Small intestine (tissue), 7 donors: ENCODE results near the gene SIRT2. TPM values are rescaled to one million over a fixed set of nuclear protein-coding genes. Genes with fewer than 3 reads are reported as not detected.

Source experiments
- DNase-seq, 2 donors: peaks; one replicate each; pipeline versions ENCODE4 v3.0.0 to v3.0.0-alpha.2; 2013
- FAIRE-seq: peaks from 2 replicates; lab custom pipeline; 2012; peaks lifted over from hg19 to GRCh38; lab: Jason Lieb, UNC
- H3K27ac ChIP-seq, 3 donors: one replicate each; pipeline ENCODE4 v1.5.1; 2013; ENCODE audit warnings: low read length in 2 of 3, mild to moderate bottlenecking in 2 of 3, control low read depth in 1 of 3, inconsistent platforms in 1 of 3, low read depth in 1 of 3, moderate library complexity in 1 of 3
- H3K27me3 ChIP-seq, 3 donors: one replicate each; pipeline ENCODE4 v1.6.1; 2013; ENCODE audit warnings: low read length in 3 of 3, inconsistent platforms in 1 of 3; ENCODE audit not compliant: control insufficient read depth in 3 of 3, insufficient read depth in 3 of 3
- H3K36me3 ChIP-seq, 3 donors: one replicate each; pipeline ENCODE4 v1.6.1; 2013; ENCODE audit warnings: low read length in 3 of 3, inconsistent platforms in 1 of 3, low read depth in 1 of 3, mild to moderate bottlenecking in 1 of 3, moderate library complexity in 1 of 3; ENCODE audit not compliant: control insufficient read depth in 3 of 3, insufficient read depth in 2 of 3
- H3K4me1 ChIP-seq, 3 donors: one replicate each; pipeline ENCODE4 v1.6.1; 2013; ENCODE audit warnings: low read length in 2 of 3, inconsistent platforms in 1 of 3, low read depth in 1 of 3, mild to moderate bottlenecking in 1 of 3, moderate library complexity in 1 of 3; ENCODE audit not compliant: control insufficient read depth in 3 of 3, insufficient read depth in 2 of 3
- H3K4me3 ChIP-seq, 3 donors: one replicate each; pipeline ENCODE4 v1.5.1; 2013; ENCODE audit warnings: low read length in 3 of 3, control low read depth in 1 of 3, inconsistent platforms in 1 of 3, low read depth in 1 of 3, mild to moderate bottlenecking in 1 of 3, moderate library complexity in 1 of 3
- H3K9me3 ChIP-seq, 2 donors: one replicate each; pipeline ENCODE4 v1.6.1; 2013; ENCODE audit warnings: low read depth in 1 of 2, low read length in 1 of 2; ENCODE audit not compliant: control insufficient read depth in 2 of 2, insufficient read depth in 1 of 2
- WGBS, 3 donors: extraction: QIAGEN DNeasy Blood & Tissue Kit; methylation state at CpG; one replicate each; pipeline ENCODE4 v1.1.7; 2013; 5-methylcytosine and 5-hydroxymethylcytosine counted together
- polyA plus RNA-seq, 4 donors: library from polyadenylated mRNA; stranded (reverse) in 3 of 4; unstranded in 1 of 4; fragments of 200-250 nt in 3 of 4; fragments of 120-200 nt in 1 of 4; gene quantifications; one replicate each; pipeline versions ENCODE4 v1.2.1 to v1.2.3, GENCODE V29; 2013
- donor health status: healthy with polysubstance abuse.
- donor health status: control.
- donor health status: control.
- donor health status: Bipolar disorder and iron deficiency.
- donor health status: healthy.

The SIRT2 gene
- polyA plus RNA-seq, 4 donors: 35.4 to 80.3 (median 70.8) TPM

DNA sequence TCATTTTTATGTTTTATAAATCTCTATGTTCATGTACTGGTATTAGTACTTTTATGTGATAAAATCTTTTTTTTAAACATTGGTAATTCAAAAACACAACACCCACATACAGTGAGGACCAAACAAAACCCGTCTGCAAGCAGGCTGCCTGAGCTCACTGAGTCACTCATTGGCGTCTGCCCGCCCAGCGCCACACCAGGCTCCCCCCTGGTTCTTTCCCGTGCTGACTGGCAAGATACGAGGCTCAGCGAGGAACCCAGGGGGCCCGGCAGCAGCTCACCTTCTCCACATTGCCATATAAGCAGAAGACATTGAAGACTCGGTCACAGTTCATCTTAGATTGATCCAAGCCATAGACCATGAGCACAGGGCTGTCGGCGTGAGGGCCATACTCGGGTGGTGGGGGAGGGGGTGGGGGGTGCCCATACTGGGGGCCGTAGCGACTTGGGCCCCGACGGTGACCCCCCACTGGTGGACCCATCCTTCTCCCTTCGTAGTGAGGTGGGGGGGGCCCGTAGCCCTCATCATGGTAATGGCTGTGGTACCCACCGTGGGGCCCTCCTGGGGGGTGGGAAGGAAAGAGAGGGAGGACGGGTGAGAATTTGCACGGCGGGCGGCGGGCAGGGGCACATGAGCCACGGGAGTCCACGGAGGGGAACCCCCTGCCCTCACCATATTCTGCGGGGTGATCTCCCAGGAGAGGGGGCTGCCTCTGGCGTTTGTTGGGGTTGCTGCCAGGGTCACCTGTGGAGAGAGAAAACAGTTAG lies 59.4 kb downstream of the SIRT2 start:
- FAIRE-seq: no peak
- no peak overlapping the region for H3K27ac ChIP-seq
- 71 to 80% (median 80%) methylated on average over 25 to 28 of the region's 28 CpGs for WGBS, 3 donors

DNA sequence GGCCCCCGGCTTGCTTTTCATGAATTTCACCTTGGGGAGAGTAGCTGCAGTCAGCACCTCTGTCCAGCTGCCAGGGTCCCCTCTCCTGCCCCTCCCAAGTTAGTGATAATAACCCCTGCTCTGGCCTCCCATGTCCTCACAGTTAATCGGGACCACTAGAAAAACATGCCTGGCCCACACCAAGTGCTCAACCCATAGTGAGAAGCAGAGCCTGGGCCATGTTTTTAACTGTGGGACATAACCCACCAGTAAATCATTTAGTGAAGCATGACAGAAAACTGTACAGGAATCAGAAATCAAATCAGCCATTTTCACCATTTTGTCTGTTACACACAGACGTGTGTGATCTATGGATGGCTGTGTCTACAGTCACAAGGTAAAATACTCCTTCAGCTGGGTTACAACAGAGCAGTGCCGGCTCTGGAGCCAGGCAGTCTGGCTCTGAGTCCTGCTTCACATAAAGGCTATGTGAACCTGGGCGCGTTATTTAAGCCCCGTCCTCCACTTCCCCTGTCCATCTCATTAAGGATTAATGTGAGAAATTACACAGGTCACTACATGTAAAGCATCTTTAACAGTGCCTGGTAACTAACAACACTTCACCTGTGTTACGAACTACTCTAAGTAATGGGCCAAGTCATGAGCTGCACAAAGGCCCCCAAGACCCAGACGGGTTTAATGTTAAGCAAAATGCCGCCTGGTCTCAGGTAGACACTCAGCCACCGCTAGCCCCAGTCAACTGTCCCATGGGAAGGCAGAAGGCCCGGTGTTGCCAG lies 60.2 kb downstream of the SIRT2 start:
- WGBS, 3 donors: 82 to 90% (median 87%) methylated on average over 12 of the region's 12 CpGs
- H3K27ac ChIP-seq: peak overlapping the region in 2 of 3 donors; percentile 17 to 68
- no peak overlapping the region for H3K4me3 ChIP-seq
- DNase-seq (no peak), FAIRE-seq (no peak)
- H3K27me3 ChIP-seq: no peaks in the 10 kb centered on the region
- no peaks in the 10 kb centered on the region for H3K9me3 ChIP-seq
- peaks cover 0 to 36% (median 0%) of the 10 kb centered on the region in 3 donors for H3K4me1 ChIP-seq
- H3K36me3 ChIP-seq: peaks cover 44 to 89% (median 55%) of the 10 kb centered on the region in 3 donors

More for the DNA sequence above, 59.4 kb downstream of the SIRT2 start:
- H3K9me3 ChIP-seq: no peaks in the 10 kb centered on the region
- H3K4me1 ChIP-seq: peaks cover 0 to 36% (median 0%) of the 10 kb centered on the region in 3 donors
- DNase-seq: no peak
- H3K27me3 ChIP-seq: no peaks in the 10 kb centered on the region
- no peak overlapping the region for H3K4me3 ChIP-seq
- H3K36me3 ChIP-seq: peaks cover 48 to 92% (median 64%) of the 10 kb centered on the region in 3 donors

DNA sequence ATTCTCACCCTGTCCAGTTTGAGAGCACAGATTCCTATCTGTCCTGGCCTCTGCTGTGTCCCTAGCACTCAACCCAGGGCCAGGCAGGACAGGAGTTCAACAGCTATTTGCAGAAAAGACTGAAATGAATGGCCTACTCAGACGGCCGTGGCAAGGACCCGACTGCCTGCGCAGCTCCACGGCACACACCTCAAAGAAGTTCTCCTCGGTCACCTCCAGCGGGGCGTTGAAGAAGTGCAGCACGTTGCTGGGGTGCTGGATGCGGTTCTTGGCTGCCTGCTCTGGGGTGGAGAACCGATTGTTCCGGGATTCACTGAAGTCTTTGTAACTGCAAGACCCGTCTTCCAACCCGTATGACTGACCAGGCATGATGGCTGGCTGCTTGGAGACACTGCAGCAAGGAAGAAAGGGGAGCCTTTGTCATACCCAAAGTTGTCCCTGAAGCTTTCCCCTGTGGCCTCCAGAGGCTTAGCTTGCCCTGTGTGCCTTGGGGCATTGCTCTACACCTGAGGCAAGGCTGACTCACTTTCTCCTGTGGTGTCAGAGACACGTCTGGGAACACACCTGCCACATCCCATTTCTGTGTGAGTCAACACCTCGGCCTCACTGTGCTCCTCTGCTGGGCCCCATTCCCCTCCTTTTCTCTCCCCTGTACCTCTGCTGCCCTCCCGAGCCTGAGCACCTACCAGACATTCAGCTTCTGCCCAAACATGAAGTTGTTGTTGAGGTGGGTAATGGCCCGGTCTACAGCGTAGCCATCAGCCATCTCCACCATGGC lies 61.0 kb downstream of the SIRT2 start:
- Histone ChIP-seq H3K27me3 (no peaks in the 10 kb centered on the region), H3K36me3 (peaks cover 40 to 81% (median 51%) of the 10 kb centered on the region in 3 donors), H3K27ac (peak overlapping the region in 2 of 3 donors; percentile 17 to 68), H3K4me1 (peaks cover 0 to 36% (median 0%) of the 10 kb centered on the region in 3 donors), H3K9me3 (no peaks in the 10 kb centered on the region), H3K4me3 (no peak overlapping the region)
- no peak for FAIRE-seq
- WGBS, 3 donors: 69 to 77% (median 70%) methylated on average over 18 to 19 of the region's 19 CpGs
- DNase-seq: peak; percentile 28 to 81

DNA sequence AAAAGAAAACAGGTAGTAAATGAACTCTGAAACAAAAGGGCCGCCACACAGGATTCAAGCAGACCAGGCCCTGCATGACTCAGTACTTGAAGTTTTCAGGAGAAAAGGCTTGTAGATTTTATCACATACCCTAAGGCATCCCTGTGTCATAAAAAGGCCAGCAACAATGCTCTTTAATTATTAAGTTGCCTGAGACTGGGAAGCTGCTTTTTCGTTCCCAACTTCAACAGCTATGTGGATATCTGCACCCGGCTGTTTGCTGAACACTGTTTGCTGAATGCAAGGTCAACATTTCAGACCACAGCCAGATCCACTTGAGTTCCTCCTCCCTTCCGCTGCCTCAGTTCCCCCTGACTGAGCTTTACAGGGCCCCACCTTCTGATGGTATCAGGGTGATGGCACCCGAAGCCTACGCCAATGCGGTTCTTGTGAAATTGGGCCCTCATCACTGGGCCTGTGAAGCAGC lies 61.7 kb downstream of the SIRT2 start:
- Histone ChIP-seq H3K27me3 (no peaks in the 10 kb centered on the region), H3K9me3 (no peaks in the 10 kb centered on the region), H3K27ac (peak overlapping the region in 2 of 3 donors; percentile 8 to 68), H3K4me3 (no peak overlapping the region), H3K36me3 (peaks cover 33 to 74% (median 48%) of the 10 kb centered on the region in 3 donors), H3K4me1 (peaks cover 0 to 37% (median 0%) of the 10 kb centered on the region in 3 donors)
- no peak for DNase-seq
- WGBS, 3 donors: 80 to 86% (median 85%) methylated on average over 7 of the region's 7 CpGs
- FAIRE-seq: no peak

DNA sequence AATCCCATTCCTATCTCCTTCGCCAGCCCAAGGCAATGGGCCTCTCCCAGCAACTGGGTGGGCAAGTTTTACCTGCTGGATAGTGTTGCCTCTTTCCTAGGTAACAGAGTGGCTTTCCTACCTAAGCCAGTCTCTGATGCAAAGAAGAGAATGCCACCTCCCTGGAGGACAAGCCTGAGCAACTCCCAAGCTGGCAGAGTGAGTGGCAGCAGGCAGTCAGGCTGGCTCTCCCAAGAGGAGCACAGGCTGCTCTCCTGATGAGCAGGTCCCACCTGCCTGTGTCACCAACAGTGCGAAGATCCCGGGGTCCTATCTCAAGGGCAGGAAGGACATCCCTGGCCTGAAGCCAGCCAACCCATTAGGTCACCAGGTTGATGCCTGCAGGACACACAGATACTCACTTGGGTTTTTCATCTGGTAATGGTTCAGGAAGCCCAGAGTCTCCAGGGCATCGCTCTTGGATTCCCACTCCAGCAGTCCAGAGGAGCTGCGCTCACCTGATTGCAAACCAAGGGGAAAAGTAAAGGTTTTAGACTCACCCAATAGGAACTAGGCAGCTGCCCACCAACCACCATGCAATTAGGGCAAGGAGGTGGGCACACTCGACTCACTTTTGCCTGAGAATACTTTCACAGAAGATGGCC lies 62.3 kb downstream of the SIRT2 start:
- Histone ChIP-seq H3K36me3 (peaks cover 32 to 68% (median 44%) of the 10 kb centered on the region in 3 donors), H3K27me3 (no peaks in the 10 kb centered on the region), H3K4me3 (no peak overlapping the region), H3K27ac (peak overlapping the region in 1 of 3 donors; percentile 68), H3K4me1 (peaks cover 0 to 43% (median 0%) of the 10 kb centered on the region in 3 donors), H3K9me3 (no peaks in the 10 kb centered on the region)
- no peak for DNase-seq
- FAIRE-seq: no peak
- 77 to 85% (median 82%) methylated on average over 6 of the region's 6 CpGs for WGBS, 3 donors

DNA sequence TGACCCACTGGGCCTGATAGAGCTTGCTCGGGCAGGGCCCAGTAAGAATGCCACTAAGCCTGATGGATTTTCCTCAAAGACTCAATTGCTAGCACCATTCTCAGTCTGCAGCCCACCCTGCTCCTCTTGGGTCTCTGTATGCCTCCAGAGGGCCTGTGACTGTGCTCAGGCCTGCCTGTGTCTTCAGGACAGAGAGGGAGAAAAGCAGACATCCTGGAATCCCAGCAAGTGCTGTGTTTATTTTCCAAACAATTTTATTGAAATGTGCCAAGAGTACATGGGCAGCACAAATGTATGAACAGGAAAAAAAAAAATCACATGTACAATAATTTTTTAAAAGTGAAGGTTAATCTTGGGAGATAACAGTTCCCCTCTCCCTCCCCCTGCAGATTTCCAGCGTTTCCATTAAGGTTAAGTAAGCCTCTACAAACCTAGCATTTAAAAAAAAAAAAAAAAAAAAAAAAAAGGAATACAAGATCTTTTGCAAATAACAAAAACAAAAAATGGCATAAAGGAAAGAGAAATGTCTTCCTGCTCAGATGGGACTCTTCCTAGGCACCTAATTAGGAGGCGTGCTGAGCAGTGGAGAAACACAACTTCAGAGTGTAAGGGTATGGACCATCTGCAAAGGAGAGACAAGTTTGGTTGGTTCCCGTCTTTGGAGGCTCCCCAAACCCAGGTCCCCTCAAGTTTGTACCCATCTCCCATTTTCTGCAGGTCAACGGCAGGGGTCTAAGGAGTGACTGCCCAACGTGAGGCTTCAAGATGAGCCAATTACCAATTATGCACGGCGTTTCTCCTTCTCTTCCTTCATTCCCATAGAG lies 63.0 kb downstream of the SIRT2 start:
- no peak for FAIRE-seq
- Histone ChIP-seq H3K4me1 (peaks cover 0 to 45% (median 0%) of the 10 kb centered on the region in 3 donors), H3K27me3 (no peaks in the 10 kb centered on the region), H3K27ac (no peak overlapping the region), H3K4me3 (no peak overlapping the region), H3K36me3 (peaks cover 32 to 62% (median 39%) of the 10 kb centered on the region in 3 donors), H3K9me3 (no peaks in the 10 kb centered on the region)
- 63 to 77% (median 67%) methylated on average over 8 of the region's 8 CpGs for WGBS, 3 donors
- no peak for DNase-seq

DNA sequence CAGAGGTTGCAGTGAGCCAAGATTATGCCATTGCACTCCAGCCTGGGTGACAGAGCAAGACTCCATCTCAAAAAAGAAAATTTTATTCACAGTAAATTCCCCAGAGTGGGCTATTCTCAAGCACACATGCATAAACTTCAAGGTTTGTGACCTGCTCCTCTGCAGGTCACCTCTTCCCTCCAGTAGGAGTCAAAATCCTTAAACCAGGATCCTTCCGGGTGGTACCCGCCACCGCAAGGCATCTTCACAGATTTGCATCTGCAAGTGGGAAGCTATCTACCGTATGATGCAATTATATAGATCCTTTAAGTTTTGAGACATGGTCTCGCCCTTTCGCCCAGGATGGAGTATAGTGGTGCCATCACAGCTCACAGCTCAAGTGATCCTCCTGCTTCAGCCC lies 64.8 kb downstream of the SIRT2 start:
- DNase-seq: no peak
- Histone ChIP-seq H3K27ac (no peak overlapping the region), H3K4me3 (no peak overlapping the region), H3K9me3 (no peaks in the 10 kb centered on the region), H3K27me3 (no peaks in the 10 kb centered on the region), H3K4me1 (peaks cover 0 to 43% (median 3%) of the 10 kb centered on the region in 3 donors), H3K36me3 (peaks cover 24 to 55% (median 28%) of the 10 kb centered on the region in 3 donors)
- FAIRE-seq: no peak
- WGBS, 3 donors: 93 to 94% (median 93%) methylated on average over 6 of the region's 6 CpGs
